K562 (cell line): ENCODE results near the gene CLSTN2.

Experiments
- COPS2 ChIP-seq: fragments of 450-650 bp; conservative IDR thresholded peaks from 2 replicates; pipeline ENCODE4 v1.6.1; 2016; ENCODE audit warnings: mild to moderate bottlenecking, moderate library complexity
- ETV6 ChIP-seq, 3 experiments: fragments of 150-350 bp in 1 of 3; sonication (generic) in 1 of 3; formaldehyde crosslinking in 1 of 3; IDR thresholded peaks; 2 replicates each; pipeline versions ENCODE4 v1.6.1 to v1.8.0; 2014 to 2022; ENCODE audit warnings: borderline replicate concordance in 2 of 3, low read depth in 2 of 3, antibody characterized with exemption in 1 of 3, low read length in 1 of 3, mild to moderate bottlenecking in 1 of 3, missing genetic modification reagents in 1 of 3
- MTF1 ChIP-seq: fragments of 250-450 bp; sonication (Bioruptor Pico); IDR thresholded peaks from 2 replicates; pipeline ENCODE4 v1.9.0; 2021; ENCODE audit warnings: moderate library complexity, mild to moderate bottlenecking, inconsistent platforms, borderline replicate concordance
- NR3C1 ChIP-seq: sonication (generic); formaldehyde crosslinking; IDR thresholded peaks from 2 replicates; pipeline ENCODE4 v1.8.1; 2022; ENCODE audit warnings: missing genetic modification reagents
- SREBF2 ChIP-seq: sonication (generic); formaldehyde crosslinking; IDR thresholded peaks from 2 replicates; pipeline ENCODE4 v1.4.0; 2020; ENCODE audit warnings: mild to moderate bottlenecking, missing genetic modification reagents
- ZEB2 ChIP-seq: fragments of 450-650 bp; IDR thresholded peaks from 2 replicates; pipeline ENCODE4 v1.6.1; 2016

DNA sequence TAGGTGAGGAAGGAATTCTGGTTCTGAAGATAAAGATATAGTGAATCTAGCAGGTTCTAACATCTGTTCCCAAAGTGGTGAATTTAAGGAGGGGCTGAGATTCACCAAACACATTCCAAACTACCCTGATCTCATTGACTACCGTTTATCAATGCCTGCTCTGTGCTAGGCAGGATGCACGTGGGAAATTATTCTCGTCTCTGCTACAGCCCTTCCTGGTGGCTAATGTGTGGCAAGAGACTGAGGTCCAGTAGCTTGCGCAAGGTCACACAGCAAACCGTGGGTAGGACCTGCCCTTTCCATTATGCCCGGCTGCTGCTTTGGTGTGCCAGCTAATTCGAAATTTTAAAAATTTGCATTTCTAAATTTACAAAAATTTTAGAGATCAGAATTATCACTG is 533.4 kb downstream of the CLSTN2 start:
- no peak for TF ChIP-seq ETV6 (IDR thresholded peaks at IDR 0.05; ENCODE audit: borderline replicate concordance in 1 of 2, low read depth in 2 of 2, low read length in 1 of 2)
- TF ChIP-seq ETV6 (CRISPR knock-in tag; IDR thresholded peaks at IDR 0.05; ENCODE audit: borderline replicate concordance) = no peak
- no peak for TF ChIP-seq MTF1 (CRISPR knock-in tag)
- TF ChIP-seq SREBF2 (CRISPR knock-in tag) = no peak
- no peak for TF ChIP-seq ZEB2
- TF ChIP-seq COPS2 = no peak
- no peak for TF ChIP-seq NR3C1
